ENCODE results near the gene PRKCH.

PRKCH gene

DNA sequence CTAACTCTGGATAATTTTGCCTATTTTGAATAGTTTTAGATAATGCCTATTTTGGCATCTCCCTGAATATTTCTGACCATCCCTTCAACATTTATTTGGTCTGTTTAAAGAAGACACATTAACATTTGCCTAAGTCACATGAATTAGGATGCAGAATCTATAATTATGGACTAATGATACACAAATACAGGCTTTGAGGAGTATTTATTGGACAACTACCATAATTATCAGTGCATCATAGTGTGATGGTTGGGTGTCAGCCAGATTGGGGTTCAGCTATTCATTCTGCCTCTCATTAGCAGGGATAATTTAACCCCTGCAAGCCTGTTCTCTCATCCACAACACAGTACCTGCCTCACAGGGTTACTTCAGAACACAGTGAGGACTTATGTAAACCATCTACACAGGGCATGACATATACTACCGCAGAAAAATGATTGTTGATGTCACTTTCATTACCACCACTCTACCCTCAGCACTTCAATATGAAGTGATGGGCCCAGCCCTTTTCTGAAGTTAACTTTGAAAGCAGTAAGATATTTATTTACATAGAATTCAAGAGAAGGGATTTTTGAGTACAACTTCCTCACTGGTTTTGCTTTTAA lies 14.4 kb downstream of the PRKCH start:
- Histone ChIP-seq H3K4me1 (ENCODE audit: control insufficient read depth, insufficient read depth, low read length, poor library complexity, severe bottlenecking) (peaks cover 10% of the 10 kb centered on the region), H3K9me3 (ENCODE audit: control insufficient read depth, low read length) (no peaks in the 10 kb centered on the region), H3K4me3 (ENCODE audit: extremely low read depth, insufficient read depth, low read length, poor library complexity, severe bottlenecking) (no peak overlapping the region), H3K27ac (ENCODE audit: low read depth, low read length, severe bottlenecking) (no peak overlapping the region), H3K36me3 (ENCODE audit: control insufficient read depth, insufficient read depth, low read length) (no peaks in the 10 kb centered on the region)
- WGBS, 2 experiments (ENCODE audit: insufficient coverage in 2 of 2), result 100% methylated on average over 1 of the region's 1 CpG; no CpG with 5 or more reads in 1 of the 2 experiments

GRCh38 chr14:61337893-61338292 lies 16.5 kb downstream of the PRKCH start:
- H3K4me1 ChIP-seq (ENCODE audit: control insufficient read depth, insufficient read depth, low read length, poor library complexity, severe bottlenecking), result peaks cover 15% of the 10 kb centered on the region
- H3K36me3 ChIP-seq (ENCODE audit: control insufficient read depth, insufficient read depth, low read length), result no peaks in the 10 kb centered on the region
- no peaks in the 10 kb centered on the region for H3K9me3 ChIP-seq (ENCODE audit: control insufficient read depth, low read length)
- 83% methylated on average over 1 of the region's 4 CpGs; no CpG with 5 or more reads in 1 of the 2 experiments for WGBS, 2 experiments (ENCODE audit: insufficient coverage in 2 of 2)
- H3K27ac ChIP-seq (ENCODE audit: low read depth, low read length, severe bottlenecking), result no peak overlapping the region
- no peak overlapping the region for H3K4me3 ChIP-seq (ENCODE audit: extremely low read depth, insufficient read depth, low read length, poor library complexity, severe bottlenecking)

GRCh38 chr14:61338457-61338856 lies 17.1 kb downstream of the PRKCH start:
- Histone ChIP-seq H3K36me3 (ENCODE audit: control insufficient read depth, insufficient read depth, low read length) (no peaks in the 10 kb centered on the region), H3K9me3 (ENCODE audit: control insufficient read depth, low read length) (no peaks in the 10 kb centered on the region), H3K4me1 (ENCODE audit: control insufficient read depth, insufficient read depth, low read length, poor library complexity, severe bottlenecking) (peaks cover 15% of the 10 kb centered on the region), H3K27ac (ENCODE audit: low read depth, low read length, severe bottlenecking) (no peak overlapping the region), H3K4me3 (ENCODE audit: extremely low read depth, insufficient read depth, low read length, poor library complexity, severe bottlenecking) (no peak overlapping the region)
- WGBS, 2 experiments (ENCODE audit: insufficient coverage in 2 of 2), result 100% methylated on average over 1 of the region's 2 CpGs

GRCh38 chr14:61341275-61342206 lies 20.2 kb downstream of the PRKCH start:
- no peaks in the 10 kb centered on the region for H3K9me3 ChIP-seq (ENCODE audit: control insufficient read depth, low read length)
- H3K36me3 ChIP-seq (ENCODE audit: control insufficient read depth, insufficient read depth, low read length), result no peaks in the 10 kb centered on the region
- H3K4me3 ChIP-seq (ENCODE audit: extremely low read depth, insufficient read depth, low read length, poor library complexity, severe bottlenecking), result no peak overlapping the region
- peaks cover 24% of the 10 kb centered on the region for H3K4me1 ChIP-seq (ENCODE audit: control insufficient read depth, insufficient read depth, low read length, poor library complexity, severe bottlenecking)
- no peak overlapping the region for H3K27ac ChIP-seq (ENCODE audit: low read depth, low read length, severe bottlenecking)
- WGBS, 2 experiments (ENCODE audit: insufficient coverage in 2 of 2), result 90 to 93% methylated on average over 3 of the region's 5 CpGs

DNA sequence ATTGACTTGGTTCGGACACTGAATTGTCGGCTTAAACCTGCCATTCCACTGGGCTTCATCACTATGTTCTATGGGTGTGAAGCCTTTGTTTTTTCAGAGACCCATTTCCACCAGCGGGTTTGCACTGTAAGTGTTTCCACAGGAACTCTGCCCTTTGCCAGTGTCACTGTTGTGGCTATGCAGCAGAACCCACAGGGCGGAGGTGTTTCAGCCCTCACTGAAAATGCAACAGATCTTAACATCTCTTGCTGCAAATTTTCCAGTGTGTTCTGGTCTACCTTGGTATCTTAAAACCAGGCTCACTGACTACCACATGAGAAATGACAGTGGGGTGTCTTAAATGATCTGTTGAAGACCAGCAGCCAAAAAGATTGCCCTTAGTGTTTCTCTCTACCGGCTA lies 21.1 kb downstream of the PRKCH start:
- 97 to 100% methylated on average over 2 to 5 of the region's 5 CpGs for WGBS, 2 experiments (ENCODE audit: insufficient coverage in 2 of 2)
- Histone ChIP-seq H3K4me3 (ENCODE audit: extremely low read depth, insufficient read depth, low read length, poor library complexity, severe bottlenecking) (no peak overlapping the region), H3K9me3 (ENCODE audit: control insufficient read depth, low read length) (no peaks in the 10 kb centered on the region), H3K36me3 (ENCODE audit: control insufficient read depth, insufficient read depth, low read length) (no peaks in the 10 kb centered on the region), H3K27ac (ENCODE audit: low read depth, low read length, severe bottlenecking) (no peak overlapping the region), H3K4me1 (ENCODE audit: control insufficient read depth, insufficient read depth, low read length, poor library complexity, severe bottlenecking) (peaks cover 30% of the 10 kb centered on the region)

DNA sequence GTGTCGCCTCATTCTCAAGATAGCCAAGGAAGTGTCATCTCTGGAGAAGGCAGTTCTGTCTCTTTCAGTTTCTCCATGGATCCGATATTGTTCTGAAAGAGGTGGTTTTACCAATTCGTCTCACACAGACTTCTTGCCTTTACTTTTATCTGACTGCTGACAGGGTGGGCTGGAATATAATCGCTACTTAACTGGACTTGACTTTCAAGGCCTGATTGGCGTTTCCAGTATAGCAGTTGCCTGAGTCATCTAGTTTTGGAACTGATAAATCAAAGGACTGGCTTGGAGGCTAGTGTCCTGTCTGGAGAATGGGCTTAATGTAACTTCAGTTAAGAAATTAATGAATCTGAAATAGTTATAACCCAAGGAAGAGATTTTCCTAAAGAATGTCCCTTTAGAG lies 21.6 kb downstream of the PRKCH start:
- 94 to 98% methylated on average over 5 of the region's 5 CpGs for WGBS, 2 experiments (ENCODE audit: insufficient coverage in 2 of 2)
- H3K4me3 ChIP-seq (ENCODE audit: extremely low read depth, insufficient read depth, low read length, poor library complexity, severe bottlenecking), result no peak overlapping the region
- peaks cover 34% of the 10 kb centered on the region for H3K4me1 ChIP-seq (ENCODE audit: control insufficient read depth, insufficient read depth, low read length, poor library complexity, severe bottlenecking)
- no peaks in the 10 kb centered on the region for H3K9me3 ChIP-seq (ENCODE audit: control insufficient read depth, low read length)
- no peaks in the 10 kb centered on the region for H3K36me3 ChIP-seq (ENCODE audit: control insufficient read depth, insufficient read depth, low read length)
- H3K27ac ChIP-seq (ENCODE audit: low read depth, low read length, severe bottlenecking), result no peak overlapping the region

DNA sequence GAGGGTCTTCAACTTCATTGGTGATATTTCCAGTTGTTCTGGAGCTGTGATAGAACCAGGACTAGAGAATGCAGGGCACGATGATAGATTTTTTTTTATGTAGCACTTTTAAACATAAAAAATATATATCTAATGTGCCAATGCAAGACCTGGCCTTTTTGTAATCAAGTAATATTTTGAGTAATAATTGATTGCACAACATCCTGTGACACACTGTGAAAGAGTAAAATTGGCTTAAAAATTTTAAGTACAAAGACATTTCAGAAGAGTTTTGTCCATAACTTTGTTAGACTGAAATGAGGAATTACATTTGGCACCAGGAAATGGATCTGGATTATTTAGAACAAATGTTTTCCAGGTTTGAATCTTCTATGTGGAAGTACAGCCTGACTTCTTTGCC lies 22.1 kb downstream of the PRKCH start:
- WGBS, 2 experiments (ENCODE audit: insufficient coverage in 2 of 2), result no CpG with 5 or more reads among the region's 1 CpG
- H3K4me1 ChIP-seq (ENCODE audit: control insufficient read depth, insufficient read depth, low read length, poor library complexity, severe bottlenecking), result peaks cover 34% of the 10 kb centered on the region
- no peaks in the 10 kb centered on the region for H3K36me3 ChIP-seq (ENCODE audit: control insufficient read depth, insufficient read depth, low read length)
- H3K9me3 ChIP-seq (ENCODE audit: control insufficient read depth, low read length), result no peaks in the 10 kb centered on the region
- H3K4me3 ChIP-seq (ENCODE audit: extremely low read depth, insufficient read depth, low read length, poor library complexity, severe bottlenecking), result no peak overlapping the region
- H3K27ac ChIP-seq (ENCODE audit: low read depth, low read length, severe bottlenecking), result no peak overlapping the region

- H3K4me3 ChIP-seq (ENCODE audit: extremely low read depth, insufficient read depth, low read length, poor library complexity, severe bottlenecking), result no peak overlapping the region
- H3K36me3 ChIP-seq (ENCODE audit: control insufficient read depth, insufficient read depth, low read length), result no peaks in the 10 kb centered on the region
- WGBS, 2 experiments (ENCODE audit: insufficient coverage in 2 of 2), result 92 to 93% methylated on average over 2 to 4 of the region's 4 CpGs
- no peak overlapping the region for H3K27ac ChIP-seq (ENCODE audit: low read depth, low read length, severe bottlenecking)
- H3K4me1 ChIP-seq (ENCODE audit: control insufficient read depth, insufficient read depth, low read length, poor library complexity, severe bottlenecking), result peaks cover 33% of the 10 kb centered on the region
- peaks cover 4% of the 10 kb centered on the region for H3K9me3 ChIP-seq (ENCODE audit: control insufficient read depth, low read length)
Observed at GRCh38 chr14:61343991-61344405, 22.6 kb downstream of the PRKCH start.

DNA sequence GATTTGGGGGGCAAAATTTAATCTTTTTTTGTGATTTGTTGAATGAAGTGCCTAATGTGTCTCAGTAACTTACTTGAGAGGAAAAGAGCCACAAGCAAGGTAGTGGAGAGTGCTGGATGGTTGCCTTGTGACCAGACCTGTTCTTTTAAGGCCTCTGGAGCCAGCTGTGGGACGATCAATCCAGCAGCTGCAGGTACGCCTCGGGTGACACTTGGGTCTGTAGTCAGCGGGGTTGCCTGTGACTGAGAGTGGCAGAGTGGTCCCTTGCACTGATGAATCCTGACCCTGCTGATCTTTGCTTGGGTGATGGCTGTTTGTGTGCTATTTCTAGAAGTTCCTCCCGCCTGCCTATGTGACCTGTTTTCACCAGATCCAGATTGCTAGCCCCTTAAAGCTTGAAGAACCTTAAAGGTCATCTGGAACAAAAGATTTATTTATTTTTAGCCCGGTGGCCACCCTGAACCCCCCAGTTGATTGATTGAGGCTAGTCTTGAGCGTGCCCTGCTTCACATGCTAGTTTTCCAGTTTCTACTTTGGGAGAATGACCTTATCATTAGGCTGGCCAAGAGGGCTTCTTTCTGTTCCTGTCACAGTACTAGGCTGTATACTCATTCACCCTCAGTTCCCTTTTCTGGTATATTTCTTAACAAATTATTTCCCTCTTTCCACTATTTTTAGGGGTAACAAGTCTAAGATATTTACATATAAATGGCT lies 23.2 kb downstream of the PRKCH start:
- no peak overlapping the region for H3K4me3 ChIP-seq (ENCODE audit: extremely low read depth, insufficient read depth, low read length, poor library complexity, severe bottlenecking)
- H3K4me1 ChIP-seq (ENCODE audit: control insufficient read depth, insufficient read depth, low read length, poor library complexity, severe bottlenecking), result peaks cover 33% of the 10 kb centered on the region
- peaks cover 6% of the 10 kb centered on the region for H3K9me3 ChIP-seq (ENCODE audit: control insufficient read depth, low read length)
- H3K27ac ChIP-seq (ENCODE audit: low read depth, low read length, severe bottlenecking), result no peak overlapping the region
- no peaks in the 10 kb centered on the region for H3K36me3 ChIP-seq (ENCODE audit: control insufficient read depth, insufficient read depth, low read length)
- 92 to 93% methylated on average over 3 to 6 of the region's 7 CpGs for WGBS, 2 experiments (ENCODE audit: insufficient coverage in 2 of 2)

DNA sequence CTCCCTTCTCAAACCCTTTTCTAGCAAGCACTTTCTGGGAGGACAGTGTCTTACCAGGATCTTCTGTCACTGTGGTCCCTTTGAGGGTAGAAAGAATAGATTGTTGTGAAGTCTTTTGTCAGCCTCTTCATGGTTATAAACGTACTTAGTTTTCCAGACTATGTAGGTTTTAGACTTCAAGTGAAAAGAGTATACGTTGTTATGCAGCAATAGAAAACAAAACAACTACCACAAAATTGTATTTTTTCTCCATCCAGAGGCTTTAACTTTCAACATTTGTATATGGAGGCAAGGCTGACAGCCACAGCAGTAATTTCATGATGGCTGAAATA lies 23.7 kb downstream of the PRKCH start:
- Histone ChIP-seq H3K36me3 (ENCODE audit: control insufficient read depth, insufficient read depth, low read length) (no peaks in the 10 kb centered on the region), H3K9me3 (ENCODE audit: control insufficient read depth, low read length) (peaks cover 6% of the 10 kb centered on the region), H3K27ac (ENCODE audit: low read depth, low read length, severe bottlenecking) (no peak overlapping the region), H3K4me3 (ENCODE audit: extremely low read depth, insufficient read depth, low read length, poor library complexity, severe bottlenecking) (no peak overlapping the region), H3K4me1 (ENCODE audit: control insufficient read depth, insufficient read depth, low read length, poor library complexity, severe bottlenecking) (peaks cover 33% of the 10 kb centered on the region)
- WGBS, 2 experiments (ENCODE audit: insufficient coverage in 2 of 2), result no CpG with 5 or more reads among the region's 2 CpGs

Data from mesodermal cell (in vitro differentiated cells).